GM19463 (cell line): ENCODE measurements around the gene SPRR2D.
"Not testable (repeated sequence)": the region's sequence is repeated elsewhere in the genome, so short reads cannot be mapped to it uniquely, and the experiment has no call there.

Experiments used
- ATAC-seq: cut with Tn5 transposase; IDR thresholded peaks from one replicate; pipeline ENCODE4 v1.9.1; 2021; ENCODE audit warnings: mild to moderate bottlenecking, moderate library complexity; ENCODE audit not compliant: unreplicated experiment

The SPRR2D gene

GRCh38 chr1:153021829-153022228 lies 19.1 kb downstream of the SPRR2D start:
- not testable (repeated sequence) for ATAC-seq

GRCh38 chr1:153011235-153011758 lies 29.6 kb downstream of the SPRR2D start:
- ATAC-seq = not testable (repeated sequence)

- ATAC-seq = no peak
Measured at GRCh38 chr1:153001382-153001781, 39.5 kb downstream of the SPRR2D start, which contains the start of gene SPRR3. SPRR3 (plus strand) TSS chr1:153001749; CDS start chr1:153003021, 1,272 bp downstream.

- ATAC-seq = no peak
Measured at GRCh38 chr1:153000294-153000693, 40.6 kb downstream of the SPRR2D start.

GRCh38 chr1:152999818-153000217 lies 41.1 kb downstream of the SPRR2D start:
- no peak for ATAC-seq

GRCh38 chr1:152998476-152998875 lies 42.4 kb downstream of the SPRR2D start:
- no peak for ATAC-seq

- ATAC-seq = no peak
Measured at GRCh38 chr1:152997901-152998300, 43.0 kb downstream of the SPRR2D start.

- no peak for ATAC-seq
Measured at GRCh38 chr1:152996633-152997400, 44.1 kb downstream of the SPRR2D start.

GRCh38 chr1:152995842-152996241 lies 45.1 kb downstream of the SPRR2D start:
- ATAC-seq = no peak

- no peak for ATAC-seq
Measured at GRCh38 chr1:152993186-152993585, 47.7 kb downstream of the SPRR2D start.
